ENCODE measurements around the gene CDH13. TPM values are rescaled to one million over a fixed set of nuclear protein-coding genes. Genes with fewer than 3 reads are reported as not detected.

The CDH13 gene
- total RNA-seq, 1 experiment from 2014 or later = 2.1 TPM

DNA sequence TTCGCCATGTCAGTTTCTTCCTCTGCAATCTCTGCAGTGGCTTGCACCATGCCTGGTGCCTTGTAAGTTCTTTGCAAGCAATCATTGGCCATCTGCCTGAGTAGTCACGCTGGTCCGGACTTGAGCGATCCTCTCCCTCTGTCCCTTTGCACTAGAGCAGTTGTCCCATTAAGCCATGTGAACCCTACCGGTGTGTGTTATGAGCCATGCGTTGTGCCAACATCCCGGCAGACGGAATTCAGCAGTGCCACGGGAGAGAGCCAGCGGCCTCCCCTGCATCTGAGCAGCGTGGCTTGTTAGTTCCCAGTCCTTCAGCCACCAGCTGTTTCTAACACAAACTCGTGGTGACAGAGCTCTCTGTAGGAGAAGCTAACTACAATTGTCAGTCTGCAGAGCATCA is 905.9 kb downstream of the CDH13 start:
- H3K9me3 ChIP-seq (ENCODE audit: low read depth, low read length, poor library complexity, severe bottlenecking) = no peaks in the 10 kb centered on the region
- peaks cover 11% of the 10 kb centered on the region for H3K27me3 ChIP-seq (replicated peaks; ENCODE audit: insufficient read depth, low read depth, low read length, poor library complexity)
- BruUV-seq (replicated peaks) = no TSS peak
- intact Hi-C loops (cut with micrococcal nuclease; ENCODE audit: unreplicated experiment) = no loop called here
- H3K36me3 ChIP-seq (ENCODE audit: insufficient read depth, low read length, poor library complexity, severe bottlenecking) = no peaks in the 10 kb centered on the region
- POLR2A ChIA-PET (ENCODE audit: low non-redundant PET) = no interaction called here
- TF ChIP-seq, protein P1, sequence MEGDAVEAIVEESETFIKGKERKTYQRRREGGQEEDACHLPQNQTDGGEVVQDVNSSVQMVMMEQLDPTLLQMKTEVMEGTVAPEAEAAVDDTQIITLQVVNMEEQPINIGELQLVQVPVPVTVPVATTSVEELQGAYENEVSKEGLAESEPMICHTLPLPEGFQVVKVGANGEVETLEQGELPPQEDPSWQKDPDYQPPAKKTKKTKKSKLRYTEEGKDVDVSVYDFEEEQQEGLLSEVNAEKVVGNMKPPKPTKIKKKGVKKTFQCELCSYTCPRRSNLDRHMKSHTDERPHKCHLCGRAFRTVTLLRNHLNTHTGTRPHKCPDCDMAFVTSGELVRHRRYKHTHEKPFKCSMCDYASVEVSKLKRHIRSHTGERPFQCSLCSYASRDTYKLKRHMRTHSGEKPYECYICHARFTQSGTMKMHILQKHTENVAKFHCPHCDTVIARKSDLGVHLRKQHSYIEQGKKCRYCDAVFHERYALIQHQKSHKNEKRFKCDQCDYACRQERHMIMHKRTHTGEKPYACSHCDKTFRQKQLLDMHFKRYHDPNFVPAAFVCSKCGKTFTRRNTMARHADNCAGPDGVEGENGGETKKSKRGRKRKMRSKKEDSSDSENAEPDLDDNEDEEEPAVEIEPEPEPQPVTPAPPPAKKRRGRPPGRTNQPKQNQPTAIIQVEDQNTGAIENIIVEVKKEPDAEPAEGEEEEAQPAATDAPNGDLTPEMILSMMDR (conservative IDR thresholded peaks at IDR 0.05; ENCODE audit: low read depth, low read length) = no peak
- TF ChIP-seq EZH2 (IDR thresholded peaks at IDR 0.05; ENCODE audit: borderline replicate concordance, low read depth, low read length, poor library complexity, severe bottlenecking) = no peak
- no peak for DNase-seq (ENCODE audit: low spot score)
- CTCF ChIA-PET = no interaction called here
- H3K27ac ChIP-seq (ENCODE audit: low read depth, low read length, poor library complexity, severe bottlenecking) = no peak overlapping the region
- no peak overlapping the region for H3K4me3 ChIP-seq (ENCODE audit: low read depth, low read length, poor library complexity, severe bottlenecking)
- H3K4me1 ChIP-seq (ENCODE audit: insufficient read depth, low read length, poor library complexity, severe bottlenecking) = no peaks in the 10 kb centered on the region

DNA sequence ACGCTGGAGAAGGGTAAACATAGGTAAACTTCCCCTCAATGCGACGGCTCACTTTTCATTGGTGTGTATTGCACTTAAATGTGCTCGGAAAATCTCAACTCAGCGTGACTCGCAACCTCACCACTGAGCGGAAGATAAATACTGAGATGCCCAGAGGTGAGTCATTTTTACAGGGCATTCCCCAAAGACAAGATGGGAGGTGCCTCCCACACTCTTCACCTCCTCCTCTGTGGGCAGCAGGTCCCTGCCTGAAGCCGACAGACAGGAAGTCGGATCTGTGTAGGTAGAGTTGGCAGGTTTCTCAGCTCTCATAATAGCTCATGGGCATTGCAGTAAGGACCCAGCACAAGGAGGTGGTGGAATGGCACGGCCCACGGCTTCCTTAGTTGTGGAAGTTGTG is 906.4 kb downstream of the CDH13 start:
- H3K27ac ChIP-seq (ENCODE audit: low read depth, low read length, poor library complexity, severe bottlenecking) = no peak overlapping the region
- H3K36me3 ChIP-seq (ENCODE audit: insufficient read depth, low read length, poor library complexity, severe bottlenecking) = no peaks in the 10 kb centered on the region
- H3K4me3 ChIP-seq (ENCODE audit: low read depth, low read length, poor library complexity, severe bottlenecking) = no peak overlapping the region
- H3K4me1 ChIP-seq (ENCODE audit: insufficient read depth, low read length, poor library complexity, severe bottlenecking) = no peaks in the 10 kb centered on the region
- no TSS peak for BruUV-seq (replicated peaks)
- peaks cover 11% of the 10 kb centered on the region for H3K27me3 ChIP-seq (replicated peaks; ENCODE audit: insufficient read depth, low read depth, low read length, poor library complexity)
- intact Hi-C loops (cut with micrococcal nuclease; ENCODE audit: unreplicated experiment) = no loop called here
- ChIA-PET POLR2A (ENCODE audit: low non-redundant PET) (no interaction called here), CTCF (no interaction called here)
- H3K9me3 ChIP-seq (ENCODE audit: low read depth, low read length, poor library complexity, severe bottlenecking) = no peaks in the 10 kb centered on the region
- no peak for DNase-seq (ENCODE audit: low spot score)
- TF ChIP-seq, protein P1 (conservative IDR thresholded peaks at IDR 0.05; ENCODE audit: low read depth, low read length) = no peak
- TF ChIP-seq EZH2 (IDR thresholded peaks at IDR 0.05; ENCODE audit: borderline replicate concordance, low read depth, low read length, poor library complexity, severe bottlenecking) = no peak

DNA sequence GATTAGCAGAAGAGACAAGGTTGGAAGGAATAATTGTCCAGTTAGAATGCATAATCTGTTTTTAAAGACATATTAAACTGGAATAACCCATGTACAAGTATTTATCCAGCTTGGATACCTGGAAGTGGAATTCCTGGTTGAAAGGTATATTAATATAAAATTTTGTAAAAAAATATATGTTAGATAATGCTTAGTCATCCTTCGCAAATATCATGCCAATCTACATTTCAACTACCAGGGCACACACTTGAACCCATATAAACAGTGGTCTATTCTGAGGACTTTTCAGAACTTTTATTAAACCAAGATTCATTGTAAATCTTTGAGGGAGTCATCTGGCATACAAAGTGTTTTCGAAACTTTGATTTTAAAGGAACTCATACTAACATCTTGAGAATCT is 911.9 kb downstream of the CDH13 start:
- intact Hi-C loops (cut with micrococcal nuclease; ENCODE audit: unreplicated experiment) = no loop called here
- Histone ChIP-seq H3K9me3 (ENCODE audit: low read depth, low read length, poor library complexity, severe bottlenecking) (no peaks in the 10 kb centered on the region), H3K4me1 (ENCODE audit: insufficient read depth, low read length, poor library complexity, severe bottlenecking) (no peaks in the 10 kb centered on the region), H3K4me3 (ENCODE audit: low read depth, low read length, poor library complexity, severe bottlenecking) (no peak overlapping the region), H3K27me3 (replicated peaks; ENCODE audit: insufficient read depth, low read depth, low read length, poor library complexity) (peaks cover 2% of the 10 kb centered on the region), H3K27ac (ENCODE audit: low read depth, low read length, poor library complexity, severe bottlenecking) (no peak overlapping the region), H3K36me3 (ENCODE audit: insufficient read depth, low read length, poor library complexity, severe bottlenecking) (no peaks in the 10 kb centered on the region)
- DNase-seq (ENCODE audit: low spot score) = no peak
- CTCF ChIA-PET = no interaction called here
- no TSS peak for BruUV-seq (replicated peaks)
- TF ChIP-seq EZH2 (IDR thresholded peaks at IDR 0.05; ENCODE audit: borderline replicate concordance, low read depth, low read length, poor library complexity, severe bottlenecking) = no peak
- TF ChIP-seq, protein P1 (conservative IDR thresholded peaks at IDR 0.05; ENCODE audit: low read depth, low read length) = no peak
- POLR2A ChIA-PET (ENCODE audit: low non-redundant PET) = no interaction called here

Data from A673 (cell line).